ENCODE results near the gene DPP6. TPM values are rescaled to one million over a fixed set of nuclear protein-coding genes. Genes with fewer than 3 reads are reported as not detected.
A peak's percentile ranks its signal among the peaks of the same experiment; 100 is the strongest.
"Not testable (repeated sequence)": the region's sequence is repeated elsewhere in the genome, so short reads cannot be mapped to it uniquely, and the experiment has no call there.

The DPP6 gene
- total RNA-seq, 1 experiment from 2014 or later: 7.9 TPM

GRCh38 chr7:154134698-154135097, 82.5 kb downstream of the DPP6 start:
- DNase-seq (ENCODE audit: low spot score); in situ Hi-C loops (cut with HindIII; ENCODE audit: low sequenced_read_pairs): not testable (repeated sequence)

DNA sequence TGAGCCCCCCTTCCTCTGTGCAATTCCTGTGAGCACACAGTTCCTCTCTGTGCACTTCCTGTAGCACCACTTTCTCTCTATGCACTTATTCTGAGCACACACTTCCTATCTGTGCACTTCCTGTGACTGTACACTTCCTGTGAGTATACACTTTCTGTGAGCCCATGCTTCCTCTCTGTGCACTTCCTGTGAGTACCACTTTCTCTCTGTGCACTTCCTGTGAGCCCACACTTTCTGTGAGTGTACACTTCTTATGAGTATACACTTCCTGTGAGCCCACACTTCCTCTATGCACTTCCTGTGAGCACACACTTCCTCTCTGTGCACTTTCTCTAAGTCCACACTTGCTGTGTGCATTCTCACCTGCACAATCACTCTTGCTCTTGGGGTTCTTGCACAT, 83.4 kb downstream of the DPP6 start:
- in situ Hi-C loops (cut with HindIII; ENCODE audit: low sequenced_read_pairs); DNase-seq (ENCODE audit: low spot score): not testable (repeated sequence)

DNA sequence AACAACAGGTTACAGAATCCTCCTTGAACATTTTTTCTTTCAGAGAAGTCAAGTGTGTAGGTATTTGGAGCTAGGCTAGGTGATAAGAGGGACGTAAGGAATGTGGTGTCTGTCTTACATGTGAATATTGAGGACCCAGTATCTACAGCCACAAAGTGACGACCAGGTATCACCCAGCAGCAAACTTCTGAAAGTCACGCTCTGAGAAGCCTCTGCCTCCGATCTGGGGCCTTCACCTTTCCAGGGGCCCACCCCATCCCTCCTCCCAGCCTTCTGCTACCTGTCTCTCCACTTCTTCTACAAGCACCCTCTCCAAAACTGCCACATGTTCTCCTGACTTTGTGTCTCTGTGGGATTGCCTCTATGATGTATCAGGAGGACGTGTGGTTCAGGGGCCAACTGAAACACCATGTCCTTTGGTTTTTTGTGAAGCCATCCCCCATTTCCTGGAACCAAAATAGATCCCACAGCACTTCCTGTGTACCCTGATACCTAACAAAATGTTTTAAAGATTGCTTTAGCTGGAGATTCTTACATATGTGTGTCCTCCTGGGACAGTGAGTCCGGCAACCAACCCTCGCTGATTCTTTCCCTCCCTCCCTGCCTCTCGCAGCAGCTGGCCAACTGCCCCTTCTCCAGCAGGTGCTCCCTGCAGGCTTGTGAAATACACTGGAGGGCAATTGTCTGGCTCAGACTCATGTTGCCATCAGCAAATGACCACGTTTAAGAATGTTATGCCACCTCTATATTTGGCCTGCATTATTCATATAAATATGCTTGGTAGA, 93.9 kb downstream of the DPP6 start:
- in situ Hi-C loops (cut with HindIII; ENCODE audit: low sequenced_read_pairs): not testable (repeated sequence)

DNA sequence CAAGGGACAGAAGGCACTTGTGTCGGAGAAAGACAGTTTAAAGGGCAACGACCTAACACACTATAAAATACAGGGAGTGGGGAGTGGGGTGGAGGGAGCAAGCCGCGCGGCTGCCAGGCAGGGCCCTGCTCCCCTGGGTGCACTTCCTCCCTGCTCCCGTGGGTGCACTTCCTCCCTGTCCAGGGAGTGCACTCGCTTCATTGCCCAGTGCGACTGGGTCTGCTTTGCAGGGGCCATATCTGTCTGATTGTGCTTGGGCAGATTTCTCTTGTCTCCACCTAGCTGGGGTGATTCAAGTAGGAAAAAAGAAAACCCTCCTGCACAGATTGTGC, 94.5 kb downstream of the DPP6 start:
- in situ Hi-C loops (cut with HindIII; ENCODE audit: low sequenced_read_pairs); DNase-seq (ENCODE audit: low spot score): not testable (repeated sequence)

More for the DNA sequence above, 93.9 kb downstream of the DPP6 start:
- DNase-seq (ENCODE audit: low spot score): not testable (repeated sequence)

DNA sequence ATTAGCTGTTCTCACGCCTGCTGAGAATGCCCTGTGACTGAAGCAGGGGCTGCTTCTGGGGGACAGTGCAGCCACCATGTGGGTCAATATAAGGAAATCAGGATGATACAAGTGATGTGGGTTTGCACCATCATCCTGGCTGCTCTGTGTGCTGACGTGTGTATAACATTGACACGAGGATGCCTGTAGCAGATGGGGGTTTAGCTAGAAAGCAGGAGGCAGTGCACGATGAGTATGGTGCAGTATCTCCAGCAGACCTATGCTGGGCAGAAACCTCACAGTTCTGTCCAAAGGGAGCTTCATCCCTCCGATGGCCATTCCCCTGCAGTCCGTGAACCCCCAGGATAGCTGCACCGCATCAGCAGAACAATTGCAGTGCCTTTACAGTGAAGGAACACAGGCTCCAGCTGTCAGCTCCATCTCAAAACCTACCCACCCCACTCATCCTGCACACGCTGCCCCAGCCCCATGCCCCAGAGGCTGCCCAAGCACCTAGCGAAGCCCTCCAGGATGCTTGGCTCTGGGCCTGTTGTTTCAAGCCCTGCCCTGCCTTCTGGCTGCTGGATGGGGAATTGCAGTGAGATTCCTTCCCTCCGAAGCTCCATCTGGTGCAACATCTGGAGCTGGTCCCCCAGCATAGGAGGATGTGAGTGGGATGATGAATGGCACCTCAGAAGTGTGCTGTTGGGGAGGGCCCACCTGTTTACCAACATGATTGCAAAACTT, 96.8 kb downstream of the DPP6 start:
- in situ Hi-C loops (cut with HindIII; ENCODE audit: low sequenced_read_pairs); DNase-seq (ENCODE audit: low spot score): not testable (repeated sequence)

- in situ Hi-C loops (cut with HindIII; ENCODE audit: low sequenced_read_pairs); DNase-seq (ENCODE audit: low spot score): not testable (repeated sequence)
Observed at GRCh38 chr7:154150656-154151055, 98.5 kb downstream of the DPP6 start.

DNA sequence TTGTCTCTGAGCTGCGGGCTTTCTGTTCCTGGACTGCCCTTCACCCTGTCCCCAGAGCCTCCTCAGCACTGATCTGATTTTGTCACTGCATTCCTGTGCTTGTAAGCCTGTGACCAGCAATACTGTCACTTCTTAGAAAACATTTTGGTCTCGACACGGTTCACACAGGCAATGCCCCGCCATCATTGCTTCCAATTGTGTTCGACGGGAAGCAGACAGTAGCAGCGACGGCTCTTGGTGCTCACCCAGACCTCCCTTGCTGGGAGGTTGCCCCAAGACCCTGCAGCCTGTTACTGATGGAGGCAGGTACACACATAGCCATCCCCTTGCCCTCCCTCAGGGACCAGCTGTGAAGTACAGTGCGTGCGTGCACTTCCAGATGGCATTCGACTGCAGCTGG, 99.1 kb downstream of the DPP6 start:
- DNase-seq (ENCODE audit: low spot score); in situ Hi-C loops (cut with HindIII; ENCODE audit: low sequenced_read_pairs): not testable (repeated sequence)

- in situ Hi-C loops (cut with HindIII; ENCODE audit: low sequenced_read_pairs); DNase-seq (ENCODE audit: low spot score): not testable (repeated sequence)
Observed at GRCh38 chr7:154155928-154156327, 103.7 kb downstream of the DPP6 start.

GRCh38 chr7:154162921-154163320, 110.7 kb downstream of the DPP6 start:
- in situ Hi-C loops (cut with HindIII; ENCODE audit: low sequenced_read_pairs); DNase-seq (ENCODE audit: low spot score): not testable (repeated sequence)

GRCh38 chr7:154163642-154164041, 111.4 kb downstream of the DPP6 start:
- DNase-seq (ENCODE audit: low spot score); in situ Hi-C loops (cut with HindIII; ENCODE audit: low sequenced_read_pairs): not testable (repeated sequence)

GRCh38 chr7:154167051-154167450, 114.9 kb downstream of the DPP6 start:
- no peak for DNase-seq (ENCODE audit: low spot score)
- in situ Hi-C loops (cut with HindIII; ENCODE audit: low sequenced_read_pairs): no loop called here

DNA sequence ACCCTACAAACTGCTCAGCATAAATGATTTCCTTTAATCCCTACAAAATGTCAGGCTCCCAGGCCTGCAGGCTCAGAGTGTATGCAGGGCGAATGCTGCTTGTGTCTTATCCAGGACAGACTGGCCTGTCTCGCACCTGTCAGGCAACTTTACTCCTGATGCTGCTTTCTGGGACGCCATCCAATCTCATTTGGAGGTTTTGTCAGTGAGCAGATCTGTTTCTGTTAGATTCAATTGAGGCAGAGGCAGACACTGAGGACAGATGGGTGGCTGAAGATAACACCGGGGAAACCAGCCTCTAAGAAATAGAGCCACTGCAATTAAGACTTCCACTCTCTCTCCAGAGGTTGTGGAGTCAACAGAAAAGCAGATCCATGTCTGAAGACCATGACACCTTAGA, 115.6 kb downstream of the DPP6 start:
- DNase-seq (ENCODE audit: low spot score): peak; percentile 96
- in situ Hi-C loops (cut with HindIII; ENCODE audit: low sequenced_read_pairs): no loop called here

GRCh38 chr7:154171422-154171821, 119.2 kb downstream of the DPP6 start:
- in situ Hi-C loops (cut with HindIII; ENCODE audit: low sequenced_read_pairs): no loop called here
- DNase-seq (ENCODE audit: low spot score): no peak

DNA sequence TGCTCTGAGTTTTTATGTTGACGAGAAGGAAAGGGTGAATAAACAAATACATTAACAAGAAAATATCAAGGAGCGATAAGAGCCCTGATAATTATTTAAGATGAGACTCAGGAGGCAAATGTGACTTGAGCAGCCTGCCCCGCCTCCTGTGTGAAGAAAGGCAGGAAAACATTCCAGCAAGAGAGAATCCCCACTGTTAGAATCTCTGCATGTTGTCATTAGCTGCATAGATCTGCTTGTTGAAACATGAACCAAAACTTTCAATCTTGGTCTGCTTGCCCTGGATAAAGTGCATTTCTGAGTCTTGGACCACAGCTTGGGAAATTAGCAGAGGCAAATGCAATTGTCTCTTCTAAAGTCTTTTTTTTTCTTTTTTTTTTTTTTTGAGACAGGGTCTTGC, 120.0 kb downstream of the DPP6 start:
- in situ Hi-C loops (cut with HindIII; ENCODE audit: low sequenced_read_pairs): no loop called here
- no peak for DNase-seq (ENCODE audit: low spot score)

GRCh38 chr7:154177584-154177983, 125.4 kb downstream of the DPP6 start:
- no peak for DNase-seq (ENCODE audit: low spot score)
- in situ Hi-C loops (cut with HindIII; ENCODE audit: low sequenced_read_pairs): no loop called here

- in situ Hi-C loops (cut with HindIII; ENCODE audit: low sequenced_read_pairs): no loop called here
- DNase-seq (ENCODE audit: low spot score): no peak
Observed at GRCh38 chr7:154178895-154179294, 126.7 kb downstream of the DPP6 start.

DNA sequence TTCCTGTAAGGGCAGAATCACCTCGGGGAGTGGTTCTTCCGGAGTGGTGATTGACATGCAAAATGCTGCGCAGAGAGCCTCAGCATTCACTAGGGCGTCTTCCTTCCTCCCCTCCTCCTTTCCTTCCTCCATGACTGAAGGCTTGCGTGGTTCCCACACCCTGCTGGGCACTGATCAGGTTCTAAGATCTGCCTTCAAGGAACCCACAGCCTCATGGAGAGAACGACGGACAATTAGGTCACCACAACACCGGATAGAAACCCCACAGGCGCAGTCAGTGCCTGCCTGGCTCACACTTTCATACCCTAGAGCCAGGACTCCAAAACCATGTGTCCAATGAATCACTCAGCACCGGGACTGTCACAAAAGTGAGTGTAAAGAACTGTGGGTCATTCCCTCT, 131.3 kb downstream of the DPP6 start:
- DNase-seq (ENCODE audit: low spot score): peak; percentile 35

DNA sequence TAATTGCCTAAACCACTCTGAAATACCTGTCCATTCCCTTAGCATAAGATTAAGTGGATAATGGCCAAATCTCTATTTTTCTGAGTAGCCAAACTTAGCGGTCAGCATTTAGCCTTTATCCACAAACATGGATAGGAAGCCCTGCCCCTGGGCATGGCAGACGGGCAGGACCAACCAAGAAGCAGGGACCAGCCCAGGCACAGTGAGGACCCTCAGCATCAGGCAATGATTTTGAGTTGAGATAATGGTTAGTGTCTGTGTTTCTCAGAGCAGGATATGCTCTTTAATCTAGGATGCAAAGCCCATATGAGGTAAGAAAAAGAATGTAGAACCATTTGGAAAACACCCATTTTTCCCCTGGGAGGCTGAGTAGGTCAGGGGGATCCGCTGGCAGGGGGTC, 131.7 kb downstream of the DPP6 start:
- no peak for DNase-seq (ENCODE audit: low spot score)
- in situ Hi-C loops (cut with HindIII; ENCODE audit: low sequenced_read_pairs): no loop called here

More for the DNA sequence above, 131.3 kb downstream of the DPP6 start:
- in situ Hi-C loops (cut with HindIII; ENCODE audit: low sequenced_read_pairs): no loop called here

DNA sequence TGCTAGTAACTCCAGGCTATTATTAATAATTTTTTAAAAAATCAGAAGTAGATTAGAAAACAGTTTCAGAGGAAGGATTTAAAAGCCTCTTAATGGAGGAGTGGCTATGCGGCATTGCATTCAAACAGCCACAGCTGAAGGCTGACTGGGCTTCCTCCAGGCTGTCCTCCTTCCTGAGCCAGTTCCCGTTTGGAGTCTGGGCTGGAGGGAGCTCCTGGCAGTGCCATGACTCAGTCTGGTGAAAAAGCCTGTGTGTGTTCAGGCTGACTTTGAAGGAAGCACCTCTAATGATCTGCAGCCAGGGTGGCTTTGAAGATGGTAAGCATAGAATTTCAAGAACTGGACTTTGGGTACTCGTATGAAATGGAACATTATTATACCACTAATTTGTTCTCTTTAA, 134.6 kb downstream of the DPP6 start:
- DNase-seq (ENCODE audit: low spot score): no peak
- in situ Hi-C loops (cut with HindIII; ENCODE audit: low sequenced_read_pairs): no loop called here

DNA sequence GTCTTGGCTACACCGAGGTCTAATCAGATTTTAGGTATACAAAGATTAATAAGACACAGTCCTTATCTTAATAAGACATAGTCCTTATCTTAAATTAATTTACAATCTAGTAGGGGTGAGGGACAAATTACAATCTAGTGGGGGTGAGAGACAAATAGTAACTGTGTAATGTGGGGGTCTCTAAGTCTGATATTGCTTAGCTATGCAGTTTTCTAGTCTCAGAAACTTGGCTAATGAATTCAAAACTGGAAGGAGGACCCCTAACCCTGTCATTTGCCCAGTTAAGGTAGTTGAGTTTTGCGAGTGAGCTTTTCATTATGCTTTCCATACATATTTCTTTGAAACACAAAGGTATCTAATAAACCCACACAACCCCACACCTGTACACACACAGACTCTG, 136.1 kb downstream of the DPP6 start:
- no peak for DNase-seq (ENCODE audit: low spot score)
- in situ Hi-C loops (cut with HindIII; ENCODE audit: low sequenced_read_pairs): no loop called here

GRCh38 chr7:154195266-154195665, 143.1 kb downstream of the DPP6 start:
- no peak for DNase-seq (ENCODE audit: low spot score)
- in situ Hi-C loops (cut with HindIII; ENCODE audit: low sequenced_read_pairs): no loop called here
